ENCODE measurements around the gene IL24.

DNA sequence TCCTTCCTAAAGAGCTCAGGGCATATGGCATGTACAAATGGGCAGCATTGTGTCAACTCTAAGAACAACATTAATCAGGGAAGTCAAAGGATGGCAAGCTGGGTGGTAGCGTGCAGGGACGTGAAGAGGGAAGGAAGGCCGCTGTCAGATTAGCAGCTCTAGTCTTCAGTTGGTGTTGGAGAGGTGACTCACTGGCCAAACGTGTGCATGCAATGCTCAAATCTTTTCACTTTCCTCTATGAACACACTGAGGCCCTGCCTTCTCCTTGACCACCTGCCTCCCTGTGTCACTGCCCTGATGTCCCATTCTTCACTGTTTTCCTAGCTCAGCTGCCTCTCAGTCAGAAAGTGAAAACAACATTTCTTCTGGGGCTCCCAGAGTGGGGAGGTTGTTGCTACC is 54.9 kb downstream of the IL24 start:
- TF ChIP-seq TCF7L2 (IDR thresholded peaks at IDR 0.05; ENCODE audit: borderline replicate concordance, extremely low read depth, insufficient read depth, insufficient read length) (no peak), ZNF274 (IDR thresholded peaks at IDR 0.05; ENCODE audit: low read depth, low read length) (no peak), EZH2 (IDR thresholded peaks at IDR 0.05) (no peak), EGR1 (IDR thresholded peaks at IDR 0.05; ENCODE audit: low read depth) (no peak), POLR2AphosphoS5 (IDR thresholded peaks at IDR 0.05; ENCODE audit: low read depth, low read length) (no peak)
- TF ChIP-seq, protein P1, sequence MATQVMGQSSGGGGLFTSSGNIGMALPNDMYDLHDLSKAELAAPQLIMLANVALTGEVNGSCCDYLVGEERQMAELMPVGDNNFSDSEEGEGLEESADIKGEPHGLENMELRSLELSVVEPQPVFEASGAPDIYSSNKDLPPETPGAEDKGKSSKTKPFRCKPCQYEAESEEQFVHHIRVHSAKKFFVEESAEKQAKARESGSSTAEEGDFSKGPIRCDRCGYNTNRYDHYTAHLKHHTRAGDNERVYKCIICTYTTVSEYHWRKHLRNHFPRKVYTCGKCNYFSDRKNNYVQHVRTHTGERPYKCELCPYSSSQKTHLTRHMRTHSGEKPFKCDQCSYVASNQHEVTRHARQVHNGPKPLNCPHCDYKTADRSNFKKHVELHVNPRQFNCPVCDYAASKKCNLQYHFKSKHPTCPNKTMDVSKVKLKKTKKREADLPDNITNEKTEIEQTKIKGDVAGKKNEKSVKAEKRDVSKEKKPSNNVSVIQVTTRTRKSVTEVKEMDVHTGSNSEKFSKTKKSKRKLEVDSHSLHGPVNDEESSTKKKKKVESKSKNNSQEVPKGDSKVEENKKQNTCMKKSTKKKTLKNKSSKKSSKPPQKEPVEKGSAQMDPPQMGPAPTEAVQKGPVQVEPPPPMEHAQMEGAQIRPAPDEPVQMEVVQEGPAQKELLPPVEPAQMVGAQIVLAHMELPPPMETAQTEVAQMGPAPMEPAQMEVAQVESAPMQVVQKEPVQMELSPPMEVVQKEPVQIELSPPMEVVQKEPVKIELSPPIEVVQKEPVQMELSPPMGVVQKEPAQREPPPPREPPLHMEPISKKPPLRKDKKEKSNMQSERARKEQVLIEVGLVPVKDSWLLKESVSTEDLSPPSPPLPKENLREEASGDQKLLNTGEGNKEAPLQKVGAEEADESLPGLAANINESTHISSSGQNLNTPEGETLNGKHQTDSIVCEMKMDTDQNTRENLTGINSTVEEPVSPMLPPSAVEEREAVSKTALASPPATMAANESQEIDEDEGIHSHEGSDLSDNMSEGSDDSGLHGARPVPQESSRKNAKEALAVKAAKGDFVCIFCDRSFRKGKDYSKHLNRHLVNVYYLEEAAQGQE (IDR thresholded peaks at IDR 0.05; ENCODE audit: low read depth) = no peak
- TF ChIP-seq, protein P2, sequence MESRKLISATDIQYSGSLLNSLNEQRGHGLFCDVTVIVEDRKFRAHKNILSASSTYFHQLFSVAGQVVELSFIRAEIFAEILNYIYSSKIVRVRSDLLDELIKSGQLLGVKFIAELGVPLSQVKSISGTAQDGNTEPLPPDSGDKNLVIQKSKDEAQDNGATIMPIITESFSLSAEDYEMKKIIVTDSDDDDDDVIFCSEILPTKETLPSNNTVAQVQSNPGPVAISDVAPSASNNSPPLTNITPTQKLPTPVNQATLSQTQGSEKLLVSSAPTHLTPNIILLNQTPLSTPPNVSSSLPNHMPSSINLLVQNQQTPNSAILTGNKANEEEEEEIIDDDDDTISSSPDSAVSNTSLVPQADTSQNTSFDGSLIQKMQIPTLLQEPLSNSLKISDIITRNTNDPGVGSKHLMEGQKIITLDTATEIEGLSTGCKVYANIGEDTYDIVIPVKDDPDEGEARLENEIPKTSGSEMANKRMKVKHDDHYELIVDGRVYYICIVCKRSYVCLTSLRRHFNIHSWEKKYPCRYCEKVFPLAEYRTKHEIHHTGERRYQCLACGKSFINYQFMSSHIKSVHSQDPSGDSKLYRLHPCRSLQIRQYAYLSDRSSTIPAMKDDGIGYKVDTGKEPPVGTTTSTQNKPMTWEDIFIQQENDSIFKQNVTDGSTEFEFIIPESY (IDR thresholded peaks at IDR 0.05; ENCODE audit: extremely low read depth, insufficient replicate concordance, low read length) = no peak
- TF ChIP-seq, protein P3, sequence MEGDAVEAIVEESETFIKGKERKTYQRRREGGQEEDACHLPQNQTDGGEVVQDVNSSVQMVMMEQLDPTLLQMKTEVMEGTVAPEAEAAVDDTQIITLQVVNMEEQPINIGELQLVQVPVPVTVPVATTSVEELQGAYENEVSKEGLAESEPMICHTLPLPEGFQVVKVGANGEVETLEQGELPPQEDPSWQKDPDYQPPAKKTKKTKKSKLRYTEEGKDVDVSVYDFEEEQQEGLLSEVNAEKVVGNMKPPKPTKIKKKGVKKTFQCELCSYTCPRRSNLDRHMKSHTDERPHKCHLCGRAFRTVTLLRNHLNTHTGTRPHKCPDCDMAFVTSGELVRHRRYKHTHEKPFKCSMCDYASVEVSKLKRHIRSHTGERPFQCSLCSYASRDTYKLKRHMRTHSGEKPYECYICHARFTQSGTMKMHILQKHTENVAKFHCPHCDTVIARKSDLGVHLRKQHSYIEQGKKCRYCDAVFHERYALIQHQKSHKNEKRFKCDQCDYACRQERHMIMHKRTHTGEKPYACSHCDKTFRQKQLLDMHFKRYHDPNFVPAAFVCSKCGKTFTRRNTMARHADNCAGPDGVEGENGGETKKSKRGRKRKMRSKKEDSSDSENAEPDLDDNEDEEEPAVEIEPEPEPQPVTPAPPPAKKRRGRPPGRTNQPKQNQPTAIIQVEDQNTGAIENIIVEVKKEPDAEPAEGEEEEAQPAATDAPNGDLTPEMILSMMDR (IDR thresholded peaks at IDR 0.05 in 2 of 3, conservative IDR thresholded peaks at IDR 0.05 in 1 of 3; ENCODE audit: borderline replicate concordance in 1 of 3, insufficient read depth in 1 of 3, low read depth in 2 of 3, low read length in 2 of 3) = no peak
- TF ChIP-seq, protein P4, sequence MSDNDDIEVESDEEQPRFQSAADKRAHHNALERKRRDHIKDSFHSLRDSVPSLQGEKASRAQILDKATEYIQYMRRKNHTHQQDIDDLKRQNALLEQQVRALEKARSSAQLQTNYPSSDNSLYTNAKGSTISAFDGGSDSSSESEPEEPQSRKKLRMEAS (IDR thresholded peaks at IDR 0.05) = no peak
